ENCODE data around the gene GPLD1.
"Not testable (repeated sequence)": the region's sequence is repeated elsewhere in the genome, so short reads cannot be mapped to it uniquely, and the experiment has no call there.

The GPLD1 gene

DNA sequence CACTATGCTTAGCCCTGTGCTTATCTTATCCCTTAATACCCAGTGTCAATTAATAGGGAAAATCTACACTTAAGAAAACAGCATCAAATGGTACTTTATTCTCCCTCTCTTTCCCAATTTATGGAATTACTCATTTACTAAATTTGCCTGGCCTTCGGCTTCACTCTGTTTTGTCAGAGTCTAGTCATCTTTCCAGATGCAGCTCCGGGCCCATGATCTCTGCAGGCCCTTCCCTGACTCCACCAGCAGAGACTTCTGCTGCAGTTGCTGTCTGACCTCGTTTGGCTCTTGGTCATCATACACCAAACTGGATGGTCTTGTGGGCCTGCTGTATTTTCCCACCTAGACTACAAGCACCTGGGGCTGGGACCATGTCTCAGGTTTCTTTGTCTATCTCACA is 59.3 kb downstream of the GPLD1 start:
- no peak for DNase-seq (ENCODE audit: low read depth)

DNA sequence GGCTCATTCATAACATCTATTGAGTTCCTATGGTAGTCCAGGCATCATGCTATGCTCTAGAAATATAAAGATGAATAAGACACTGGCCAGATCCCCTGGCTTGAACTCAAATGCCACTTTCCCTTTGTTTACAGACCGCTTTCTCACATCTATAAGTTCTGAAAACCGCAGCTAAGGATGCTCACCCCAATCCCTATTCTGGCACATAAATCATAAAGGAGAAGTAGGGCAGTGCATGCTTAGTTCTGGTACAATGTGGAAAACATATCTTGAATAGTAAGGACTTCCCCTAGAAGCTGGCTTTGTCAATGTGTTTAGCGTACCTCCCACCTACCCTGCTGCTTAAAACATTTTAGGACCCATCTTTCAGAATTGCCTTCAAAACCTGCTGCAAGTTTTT is 60.2 kb downstream of the GPLD1 start:
- no peak overlapping the region for H3K4me3 ChIP-seq (ENCODE audit: low read depth, low read length)
- DNase-seq (ENCODE audit: low read depth), result no peak

More for the DNA sequence above, 59.3 kb downstream of the GPLD1 start:
- H3K4me3 ChIP-seq (ENCODE audit: low read depth, low read length), result no peak overlapping the region

DNA sequence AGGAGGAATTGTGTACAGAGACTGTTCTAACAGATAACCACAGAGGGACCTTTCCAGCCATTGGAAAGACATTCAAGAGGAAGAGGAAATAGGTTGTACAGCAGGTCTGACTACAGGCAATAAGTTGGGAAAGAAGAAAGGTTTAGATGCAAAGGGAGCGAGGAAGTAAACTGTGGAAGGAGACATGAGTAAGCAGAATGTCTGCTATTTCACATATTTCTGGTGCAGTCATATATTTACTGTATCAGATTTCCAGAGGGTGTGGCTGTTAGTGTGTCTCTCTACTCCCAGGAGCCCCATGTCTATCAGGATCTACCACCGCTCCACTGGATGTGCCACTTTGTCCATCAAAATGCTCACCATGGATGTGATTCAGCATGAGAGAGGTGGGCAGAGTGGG is 60.8 kb downstream of the GPLD1 start:
- H3K4me3 ChIP-seq (ENCODE audit: low read depth, low read length), result no peak overlapping the region
- DNase-seq (ENCODE audit: low read depth), result no peak

DNA sequence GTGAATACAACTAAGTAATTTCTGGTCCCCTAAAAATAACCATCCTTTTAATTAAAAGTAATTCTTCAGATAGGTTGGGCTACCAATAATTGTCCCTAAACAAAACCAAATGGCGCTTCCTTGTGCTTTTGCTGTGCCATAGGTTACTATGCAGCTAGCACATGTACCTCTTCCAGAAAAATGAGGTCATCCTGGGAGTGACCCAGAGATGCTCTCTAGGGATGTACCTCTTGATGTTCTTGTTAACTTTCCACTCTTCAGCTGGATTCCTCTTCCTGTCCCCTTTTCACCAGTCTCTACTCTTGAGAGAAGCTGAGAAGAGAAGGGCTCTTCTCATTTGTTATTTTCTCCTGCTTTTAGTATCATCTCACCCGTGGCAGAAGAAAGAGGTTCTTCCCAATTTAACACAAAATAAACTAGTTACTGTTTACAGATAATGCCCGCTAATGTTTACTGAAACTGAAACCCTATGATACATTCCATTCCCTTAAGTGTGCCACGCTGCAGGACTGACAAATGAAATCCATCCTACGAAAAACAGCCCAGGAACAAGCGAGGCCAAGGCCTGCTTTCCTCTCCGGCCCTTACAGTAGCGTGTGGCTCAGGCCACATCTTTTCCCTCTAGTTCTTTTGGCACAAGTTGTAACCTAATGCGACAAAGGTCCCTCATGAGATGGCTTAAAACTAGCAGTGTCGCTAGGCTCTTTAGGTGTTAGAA is 62.5 kb downstream of the GPLD1 start:
- no peak overlapping the region for H3K4me3 ChIP-seq (ENCODE audit: low read depth, low read length)
- DNase-seq (ENCODE audit: low read depth), result no peak

DNA sequence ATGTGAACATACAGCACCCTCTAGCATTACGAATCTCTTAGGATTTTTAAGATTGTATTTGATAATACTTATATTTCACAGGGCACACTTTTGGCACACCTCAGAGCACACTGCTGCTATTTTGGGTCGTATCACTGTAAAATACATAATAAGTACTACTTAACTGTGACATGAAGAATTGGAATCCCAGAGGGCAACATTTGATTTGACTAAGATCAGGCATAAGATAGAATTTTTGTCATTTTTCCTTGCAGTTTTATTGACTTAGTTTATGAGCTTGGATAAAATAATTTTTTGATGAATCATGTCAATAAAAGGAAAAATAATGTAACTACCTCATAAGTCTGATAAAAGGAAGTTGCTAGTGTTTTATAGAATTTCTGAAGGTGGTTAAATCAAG is 64.3 kb downstream of the GPLD1 start:
- DNase-seq (ENCODE audit: low read depth), result no peak
- H3K4me3 ChIP-seq (ENCODE audit: low read depth, low read length), result no peak overlapping the region

DNA sequence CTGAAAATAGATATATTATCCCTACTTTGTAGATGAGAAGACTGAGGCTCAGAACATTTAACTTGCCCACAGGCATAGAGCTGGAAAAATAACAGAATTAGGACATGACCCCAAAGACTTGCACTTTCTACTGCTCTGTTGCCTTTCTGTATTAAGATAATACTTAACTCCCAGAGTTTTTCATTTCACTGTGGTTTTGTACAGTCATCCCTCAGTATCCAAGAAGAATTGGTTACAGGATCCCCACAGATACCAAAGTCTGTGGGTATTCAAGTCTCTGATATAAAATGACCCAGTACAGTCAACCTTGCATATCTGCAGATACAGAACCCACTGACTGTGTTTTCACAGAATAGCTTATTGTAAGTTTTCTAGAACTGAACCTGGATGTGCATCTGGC is 69.9 kb downstream of the GPLD1 start:
- no peak overlapping the region for H3K4me3 ChIP-seq (ENCODE audit: low read depth, low read length)
- DNase-seq (ENCODE audit: low read depth), result no peak

DNA sequence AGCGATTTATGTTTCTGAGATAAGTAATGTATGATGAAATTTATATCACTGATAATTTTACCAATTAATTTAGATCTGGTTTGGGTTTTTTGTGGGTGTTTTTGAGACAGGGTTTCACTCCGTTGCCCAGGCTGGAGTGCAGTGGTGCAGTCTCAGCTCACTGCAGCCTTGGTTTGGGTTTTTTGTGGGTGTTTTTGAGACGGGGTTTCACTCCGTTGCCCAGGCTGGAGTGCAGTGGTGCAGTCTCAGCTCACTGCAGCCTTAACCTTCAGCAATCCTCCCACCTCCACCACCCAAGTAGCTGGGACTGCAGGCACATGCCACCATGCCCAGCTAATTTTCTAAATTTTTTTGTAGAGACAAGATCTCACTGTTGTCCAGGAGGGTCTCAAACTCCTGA is 73.6 kb downstream of the GPLD1 start:
- no peak for DNase-seq (ENCODE audit: low read depth)
- H3K4me3 ChIP-seq (ENCODE audit: low read depth, low read length), result no peak overlapping the region

DNA sequence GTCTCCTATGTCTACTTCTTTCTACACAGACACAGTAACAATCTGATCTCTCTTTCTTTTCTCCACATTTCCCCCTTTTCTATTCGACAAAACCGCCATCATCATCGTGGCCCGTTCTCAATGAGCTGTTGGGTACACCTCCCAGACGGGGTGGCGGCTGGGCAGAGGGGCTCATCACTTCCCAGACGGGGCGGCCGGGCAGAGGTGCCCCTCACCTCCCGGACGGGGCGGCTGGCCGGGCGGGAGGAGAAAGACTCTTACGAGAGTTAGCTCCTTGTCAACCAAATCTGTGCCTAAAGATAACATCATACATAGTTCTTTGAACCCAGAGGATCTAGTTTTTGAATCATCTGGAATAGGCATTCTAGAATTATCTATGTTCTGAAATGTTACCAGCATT is 74.8 kb downstream of the GPLD1 start:
- DNase-seq (ENCODE audit: low read depth); H3K4me3 ChIP-seq (ENCODE audit: low read depth, low read length): not testable (repeated sequence)

DNA sequence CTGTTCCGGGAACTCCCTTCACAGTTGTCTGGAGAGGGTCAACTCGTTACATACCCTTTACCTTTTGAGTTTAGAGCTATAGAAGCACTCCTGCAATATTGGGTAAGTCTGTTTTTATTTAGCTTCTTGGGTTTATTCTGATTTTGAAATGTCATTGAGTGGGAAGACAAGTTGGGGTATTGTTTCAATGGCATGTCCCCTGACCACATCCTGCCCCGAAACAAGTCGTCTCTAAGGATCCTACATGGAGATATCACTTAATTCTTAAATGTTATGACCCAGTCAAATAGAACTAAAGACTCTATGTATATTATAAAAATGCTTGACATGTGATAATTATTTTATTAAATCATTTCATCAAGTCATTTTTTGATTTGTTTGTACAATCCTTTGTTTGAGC is 77.1 kb downstream of the GPLD1 start:
- no peak for DNase-seq (ENCODE audit: low read depth)
- H3K4me3 ChIP-seq (ENCODE audit: low read depth, low read length), result no peak overlapping the region

DNA sequence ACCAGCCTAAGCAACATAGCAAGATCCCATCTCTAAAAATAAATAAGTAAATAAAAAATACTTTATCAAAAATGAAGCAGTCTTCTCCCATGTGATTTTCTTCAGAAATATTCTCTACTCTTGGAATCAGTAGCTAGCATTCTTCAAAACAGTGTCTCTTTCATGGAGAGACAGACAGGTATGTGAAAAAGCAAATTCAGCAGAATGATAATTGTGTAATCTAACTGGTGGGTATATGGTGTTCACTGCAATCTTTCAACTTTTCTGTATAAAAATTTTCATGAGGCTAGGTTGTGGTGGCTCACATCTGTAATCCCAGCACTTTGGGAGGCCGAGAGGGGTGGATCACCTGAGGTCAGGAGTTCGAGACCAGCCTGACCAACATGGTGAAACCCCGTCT is 78.8 kb downstream of the GPLD1 start:
- DNase-seq (ENCODE audit: low read depth), result no peak
- no peak overlapping the region for H3K4me3 ChIP-seq (ENCODE audit: low read depth, low read length)

DNA sequence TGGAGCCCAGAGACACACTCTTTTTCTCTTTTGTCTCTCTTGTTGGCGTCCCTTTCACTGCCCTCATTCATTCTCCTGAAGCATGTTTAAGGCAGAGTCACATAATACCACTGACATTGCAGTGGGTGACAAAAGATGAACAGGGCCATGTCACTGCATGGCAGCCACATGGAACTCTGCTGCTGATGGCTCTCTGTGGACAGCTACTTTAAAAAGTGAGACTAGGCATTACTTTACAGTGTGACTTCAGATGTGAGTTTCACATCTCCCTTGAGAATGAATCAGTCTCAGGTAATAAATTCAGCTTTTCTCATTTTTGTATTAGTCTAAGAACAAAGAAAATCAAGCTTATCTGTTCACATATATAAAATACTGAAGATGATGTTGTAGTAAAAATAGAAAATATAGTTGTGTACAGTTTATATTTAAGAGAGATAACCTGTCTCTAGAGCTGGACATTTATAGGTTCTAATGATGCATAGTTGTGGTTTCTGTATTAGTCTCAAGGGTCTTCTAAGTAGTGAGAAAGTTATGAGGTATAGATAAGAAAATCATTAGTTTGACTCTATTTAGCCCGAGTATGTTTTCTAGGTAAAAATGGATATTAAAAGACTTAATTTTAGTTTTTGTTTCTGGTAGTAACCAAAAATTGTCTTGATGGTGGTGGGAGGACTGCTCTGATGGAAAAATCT is 80.5 kb downstream of the GPLD1 start:
- DNase-seq (ENCODE audit: low read depth), result no peak

DNA sequence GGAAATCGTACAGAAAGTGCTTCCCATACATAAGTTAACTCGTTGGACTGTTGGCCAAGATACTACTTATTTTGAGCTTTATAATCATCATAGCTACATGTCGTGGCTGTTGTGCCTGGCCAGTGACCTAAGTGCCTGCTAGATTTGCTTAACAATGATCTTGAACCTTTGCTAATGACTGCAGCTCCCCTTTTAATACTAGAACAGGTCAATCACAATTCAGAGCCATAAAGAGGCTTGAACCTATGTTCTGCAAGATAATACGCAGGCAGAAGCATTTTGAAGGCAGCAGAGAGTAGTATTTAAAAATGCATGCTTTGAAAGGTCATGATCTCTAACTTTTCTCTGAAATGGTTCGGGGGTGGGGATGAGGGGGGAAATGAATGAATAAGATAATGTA is 84.1 kb downstream of the GPLD1 start:
- H3K4me3 ChIP-seq (ENCODE audit: low read depth, low read length), result no peak overlapping the region
- DNase-seq (ENCODE audit: low read depth), result no peak

More for the DNA sequence above, 80.5 kb downstream of the GPLD1 start:
- no peak overlapping the region for H3K4me3 ChIP-seq (ENCODE audit: low read depth, low read length)

DNA sequence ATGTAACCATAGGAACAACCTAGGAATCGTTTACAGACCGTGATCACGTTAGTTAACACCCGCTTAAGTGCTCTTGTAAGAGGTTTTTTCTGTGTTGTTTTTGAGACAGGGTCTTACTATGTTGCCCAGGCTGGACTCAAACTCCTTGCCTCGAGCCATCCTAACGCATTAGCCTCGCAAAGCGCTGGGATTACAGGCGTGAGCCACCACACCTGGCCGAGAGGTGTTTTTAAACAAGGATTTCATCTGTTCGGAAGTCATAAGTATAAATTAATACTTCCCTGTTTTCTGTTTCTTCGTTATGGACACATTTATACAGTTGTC is 85.9 kb downstream of the GPLD1 start:
- H3K4me3 ChIP-seq (ENCODE audit: low read depth, low read length), result peak overlapping the region; percentile 90
- no peak for DNase-seq (ENCODE audit: low read depth)

DNA sequence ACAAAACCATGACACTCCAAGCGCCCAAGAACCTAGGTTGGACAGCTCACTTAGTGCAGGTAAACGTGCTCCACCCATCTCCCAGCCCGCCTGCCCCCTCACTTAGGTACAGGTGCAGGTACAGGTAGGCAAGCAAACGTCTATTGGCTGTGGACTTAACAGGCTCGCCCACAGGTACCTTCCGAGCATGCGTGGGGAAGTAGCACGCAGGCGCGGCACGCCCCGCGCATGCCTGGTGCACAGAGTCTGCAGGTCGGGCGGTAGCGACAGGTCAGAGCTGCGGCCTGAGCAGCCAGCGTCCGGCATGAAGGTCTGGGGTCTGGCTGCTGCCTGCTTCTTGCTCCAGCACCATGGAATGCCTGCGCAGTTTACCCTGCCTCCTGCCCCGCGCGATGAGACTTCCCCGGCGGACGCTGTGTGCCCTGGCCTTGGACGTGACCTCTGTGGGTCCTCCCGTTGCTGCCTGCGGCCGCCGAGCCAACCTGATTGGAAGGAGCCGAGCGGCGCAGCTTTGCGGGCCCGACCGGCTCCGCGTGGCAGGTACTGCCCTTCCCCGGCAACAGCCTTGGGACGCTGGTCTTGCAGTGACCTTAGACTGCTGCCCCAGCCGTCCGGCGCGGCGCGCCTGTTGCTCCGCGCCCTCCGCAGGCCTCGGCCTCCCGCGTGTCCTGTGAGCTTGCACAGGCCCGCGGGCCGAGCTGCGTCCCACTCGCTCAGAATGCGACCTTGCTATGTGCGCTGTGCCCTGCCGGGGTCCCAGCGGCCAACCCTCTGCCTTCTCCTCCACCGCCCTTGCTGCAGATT is 86.5 kb downstream of the GPLD1 start, which contains the start of gene MRS2:
MRS2 (plus strand) TSS at position 240 of the 804 bp plus-strand sequence; CDS start at position 351, 111 bp downstream.
- H3K4me3 ChIP-seq (ENCODE audit: low read depth, low read length), result peak within 1 kb of the TSS; percentile 90
- DNase-seq (ENCODE audit: low read depth), result peak; percentile 32

DNA sequence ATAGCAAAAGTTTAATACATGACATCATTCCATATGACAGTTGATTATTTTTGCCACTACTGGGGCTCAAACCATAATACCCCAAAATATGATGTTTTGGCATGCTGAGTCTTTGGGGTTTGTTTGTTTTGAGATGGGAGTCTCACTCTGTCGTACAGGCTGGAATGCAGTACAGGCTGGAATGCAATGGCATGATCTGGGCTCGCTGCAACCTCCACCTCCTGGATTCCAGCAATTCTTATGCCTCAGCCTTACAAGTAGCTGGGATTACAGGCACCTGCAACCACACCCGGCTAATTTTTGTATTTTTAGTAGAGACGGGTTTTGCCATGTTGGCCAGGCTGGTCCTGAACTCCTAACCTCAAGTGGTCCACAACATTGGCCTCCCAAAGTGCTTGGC is 87.9 kb downstream of the GPLD1 start:
- no peak overlapping the region for H3K4me3 ChIP-seq (ENCODE audit: low read depth, low read length)
- DNase-seq (ENCODE audit: low read depth), result no peak

DNA sequence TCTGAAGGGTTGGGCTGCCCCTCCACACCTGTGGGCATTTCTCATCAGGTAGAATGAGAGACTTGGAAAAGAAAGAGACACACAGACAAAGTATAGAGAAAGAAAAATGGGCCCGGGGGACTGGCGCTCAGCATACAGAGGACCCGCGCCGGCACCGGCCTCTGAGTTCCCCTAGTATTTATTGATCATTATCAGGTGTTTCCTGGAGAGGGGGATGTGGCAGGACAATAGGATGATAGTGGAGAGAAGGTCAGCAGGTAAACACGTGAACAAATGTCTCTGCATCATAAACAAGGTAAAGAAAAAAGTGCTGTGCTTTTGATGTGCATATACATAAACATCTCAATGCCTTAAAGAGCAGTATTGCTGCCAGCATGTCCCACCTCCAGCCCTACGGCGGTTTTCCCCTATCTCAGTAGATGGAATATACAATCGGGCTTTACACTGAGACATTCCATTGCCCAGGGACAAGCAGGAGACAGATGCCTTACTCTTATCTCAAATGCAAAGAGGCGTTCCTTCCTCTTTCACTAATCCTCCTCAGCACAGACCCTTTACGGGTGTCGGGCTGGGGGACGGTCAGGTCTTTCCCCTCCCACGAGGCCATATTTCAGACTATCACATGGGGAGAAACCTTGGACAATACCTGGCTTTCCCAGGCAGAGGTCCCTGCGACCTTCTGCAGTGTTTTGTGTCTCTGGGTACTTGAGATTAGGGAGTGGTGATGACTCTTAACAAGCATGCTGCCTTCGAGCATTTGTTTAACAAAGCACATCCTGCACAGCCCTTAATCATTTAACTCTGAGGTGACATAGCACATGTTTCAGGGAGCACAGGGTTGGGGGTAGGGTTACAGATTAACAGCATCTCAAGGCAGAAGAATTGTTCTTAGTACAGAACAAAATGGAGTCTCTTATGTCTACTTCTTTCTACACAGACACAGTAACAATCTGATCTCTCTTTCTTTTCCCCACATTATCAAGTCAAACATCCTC is 89.0 kb downstream of the GPLD1 start:
- not testable (repeated sequence) for H3K4me3 ChIP-seq (ENCODE audit: low read depth, low read length); DNase-seq (ENCODE audit: low read depth)

DNA sequence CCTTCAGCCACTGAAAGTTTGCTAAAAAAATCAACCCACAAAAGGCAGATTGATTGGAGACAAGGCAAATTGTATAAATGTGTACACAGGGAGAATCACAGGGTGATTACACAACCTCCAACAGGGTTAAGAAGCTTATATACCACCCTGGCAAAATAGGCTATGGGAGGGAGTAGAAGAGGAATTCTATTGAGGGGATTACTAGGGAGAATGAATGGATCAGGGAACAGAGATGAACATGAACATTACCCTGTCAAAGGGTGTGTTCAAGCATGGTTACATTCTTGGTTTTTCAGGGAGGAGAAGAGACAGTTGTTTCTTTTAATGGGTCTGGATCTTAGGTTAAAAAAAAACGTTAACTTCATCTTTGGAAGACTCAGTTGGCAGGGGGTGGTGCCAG is 91.7 kb downstream of the GPLD1 start:
- H3K4me3 ChIP-seq (ENCODE audit: low read depth, low read length), result no peak overlapping the region
- DNase-seq (ENCODE audit: low read depth), result no peak

DNA sequence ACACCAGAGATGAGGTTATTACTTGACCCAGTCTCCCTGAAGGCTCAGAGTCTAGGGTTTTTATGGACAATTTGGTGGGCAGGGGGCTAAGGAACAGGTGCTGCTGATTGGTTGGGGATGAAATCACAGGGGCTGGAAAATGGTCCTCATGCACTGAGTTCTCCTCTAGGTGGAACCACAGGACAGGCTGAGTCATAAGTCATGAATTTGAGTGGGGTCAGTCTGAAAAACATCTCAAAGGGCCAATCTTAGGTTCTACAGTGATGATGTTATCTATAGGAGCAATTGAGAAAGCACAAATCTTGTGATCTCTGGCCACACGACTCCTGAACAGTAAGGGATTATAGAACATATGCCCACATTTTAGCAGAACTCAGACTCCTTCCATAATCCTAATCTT is 92.6 kb downstream of the GPLD1 start:
- no peak overlapping the region for H3K4me3 ChIP-seq (ENCODE audit: low read depth, low read length)
- DNase-seq (ENCODE audit: low read depth), result no peak

DNA sequence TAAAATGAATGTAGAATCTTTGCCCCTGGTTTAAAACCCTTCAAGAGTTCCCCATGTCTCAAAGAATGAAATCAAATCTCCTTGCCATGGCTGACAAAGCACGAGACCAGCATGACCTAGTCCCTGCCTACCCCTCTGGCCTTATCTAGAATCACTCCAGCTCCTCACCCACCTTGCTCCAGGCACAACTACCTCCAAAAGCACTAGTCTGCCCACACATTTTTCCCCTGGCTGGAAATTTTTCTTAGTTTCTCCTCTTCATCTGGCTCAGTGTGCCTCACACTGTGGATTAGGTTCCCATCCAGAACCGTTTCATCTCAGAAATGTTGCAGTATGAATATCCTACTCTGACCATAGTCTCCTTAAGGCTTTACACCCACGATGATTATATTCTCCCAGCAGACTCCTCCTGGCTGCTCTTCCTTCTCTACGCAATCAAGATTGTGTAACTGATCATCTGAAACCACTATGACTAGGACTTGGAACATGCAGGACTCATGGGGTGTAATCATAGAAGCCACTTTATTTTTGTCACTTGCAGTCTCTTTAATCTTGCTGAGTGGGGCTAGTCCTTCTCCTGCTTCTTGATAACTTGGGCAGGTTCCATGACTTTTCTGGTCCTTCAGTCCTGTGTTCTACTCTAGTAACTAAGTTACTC is 94.5 kb downstream of the GPLD1 start:
- DNase-seq (ENCODE audit: low read depth), result peak; percentile 70
- H3K4me3 ChIP-seq (ENCODE audit: low read depth, low read length), result no peak overlapping the region

All from skeletal muscle cell (primary cell).